ENCODE data around the gene TRHDE.

- no peak for TF ChIP-seq EZH2 (IDR thresholded peaks at IDR 0.05; ENCODE audit: low read length, unreplicated experiment)
- no peak for TF ChIP-seq CTCF (conservative IDR thresholded peaks at IDR 0.05; ENCODE audit: low read depth, low read length)
- no peak for TF ChIP-seq EZH2phosphoT487 (IDR thresholded peaks at IDR 0.05; ENCODE audit: borderline replicate concordance, low read length)
Measured at GRCh38 chr12:72434999-72435398, 162.8 kb downstream of the TRHDE start.
